NK-92 (cell line): Measurements from ENCODE around the gene FASTK.

ENCODE experiments used
- DNase-seq: peaks from one replicate; lab custom pipeline; 2025; ENCODE audit not compliant: unreplicated experiment; lab: John Stamatoyannopoulos, UW

FASTK gene

DNA sequence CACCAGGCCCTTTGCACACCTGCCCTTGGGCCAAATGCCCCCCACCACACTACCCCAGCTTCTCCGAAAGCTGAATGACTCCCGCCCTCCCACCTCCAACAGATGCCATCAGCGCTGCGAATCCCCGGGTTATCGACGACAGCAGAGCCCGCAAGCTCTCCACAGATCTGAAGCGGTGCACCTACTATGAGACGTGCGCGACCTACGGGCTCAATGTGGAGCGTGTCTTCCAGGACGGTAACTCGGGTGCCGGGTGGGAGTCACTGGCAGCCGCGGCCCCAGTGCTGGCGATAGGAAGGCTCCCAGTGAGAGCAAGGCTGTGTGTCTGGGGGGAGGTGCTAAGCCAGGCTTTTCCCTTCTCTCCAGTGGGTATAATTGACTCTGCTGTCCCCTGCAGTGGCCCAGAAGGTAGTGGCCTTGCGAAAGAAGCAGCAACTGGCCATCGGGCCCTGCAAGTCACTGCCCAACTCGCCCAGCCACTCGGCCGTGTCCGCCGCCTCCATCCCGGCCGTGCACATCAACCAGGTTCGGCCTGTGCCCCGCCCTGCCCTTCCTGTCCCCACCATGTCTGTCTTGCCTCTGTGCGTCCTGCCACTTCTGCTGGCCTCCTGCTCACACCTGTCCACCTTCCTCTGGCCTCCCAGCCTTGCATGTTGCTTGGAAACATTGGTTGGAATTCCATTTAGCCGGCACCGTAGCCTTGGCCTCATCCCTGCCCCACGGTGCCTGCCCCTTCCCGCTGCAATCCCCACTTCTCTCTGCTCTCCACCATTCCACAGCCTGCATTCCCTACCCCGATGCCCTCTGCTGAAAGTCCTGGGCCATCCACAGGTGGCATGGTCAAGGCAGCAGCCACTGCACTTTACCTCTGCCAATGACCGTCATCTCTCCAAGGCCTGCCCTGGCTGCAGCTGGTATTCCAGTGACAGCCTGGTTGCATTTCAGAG, 37.8 kb upstream of the FASTK start:
- no peak for DNase-seq

- DNase-seq: no peak
Observed at GRCh38 chr7:151117565-151117964, 37.0 kb upstream of the FASTK start.

DNA sequence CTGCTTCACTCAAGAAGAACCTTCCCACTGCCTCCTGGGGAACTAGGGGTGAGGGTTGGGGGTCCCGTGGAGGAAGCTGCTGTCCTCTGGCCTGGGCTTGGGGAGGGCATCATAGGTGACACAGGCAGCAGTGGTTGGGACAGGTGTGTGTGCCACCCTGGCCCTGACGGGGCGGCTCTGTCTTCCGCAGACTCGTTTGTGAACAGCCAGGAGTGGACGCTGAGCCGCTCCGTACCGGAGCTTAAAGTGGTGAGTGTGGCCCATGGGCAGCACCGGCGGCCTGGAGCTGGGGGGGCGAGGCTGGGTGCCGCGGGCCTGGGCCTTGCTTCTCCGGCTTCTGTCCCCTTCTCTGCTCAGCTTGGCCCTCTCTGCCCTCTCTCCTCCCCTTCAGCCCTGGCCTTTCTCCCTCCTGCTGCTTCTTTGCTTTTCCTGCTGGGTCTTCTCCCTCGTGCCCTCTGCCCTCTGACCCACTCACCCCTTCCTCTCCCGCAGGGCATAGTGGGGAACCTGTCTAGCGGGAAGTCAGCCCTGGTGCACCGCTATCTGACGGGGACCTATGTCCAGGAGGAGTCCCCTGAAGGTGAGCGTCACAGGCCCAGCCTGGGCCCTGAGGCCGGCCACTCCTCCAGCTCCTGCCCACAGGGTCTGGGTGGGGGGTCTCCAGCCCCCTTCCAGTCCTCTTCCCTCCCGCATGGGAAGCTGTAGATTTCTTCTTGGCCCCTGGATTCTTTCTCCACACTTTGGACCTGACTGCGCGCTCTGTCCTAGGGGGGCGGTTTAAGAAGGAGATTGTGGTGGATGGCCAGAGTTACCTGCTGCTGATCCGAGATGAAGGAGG, 36.2 kb upstream of the FASTK start:
- DNase-seq: no peak

DNA sequence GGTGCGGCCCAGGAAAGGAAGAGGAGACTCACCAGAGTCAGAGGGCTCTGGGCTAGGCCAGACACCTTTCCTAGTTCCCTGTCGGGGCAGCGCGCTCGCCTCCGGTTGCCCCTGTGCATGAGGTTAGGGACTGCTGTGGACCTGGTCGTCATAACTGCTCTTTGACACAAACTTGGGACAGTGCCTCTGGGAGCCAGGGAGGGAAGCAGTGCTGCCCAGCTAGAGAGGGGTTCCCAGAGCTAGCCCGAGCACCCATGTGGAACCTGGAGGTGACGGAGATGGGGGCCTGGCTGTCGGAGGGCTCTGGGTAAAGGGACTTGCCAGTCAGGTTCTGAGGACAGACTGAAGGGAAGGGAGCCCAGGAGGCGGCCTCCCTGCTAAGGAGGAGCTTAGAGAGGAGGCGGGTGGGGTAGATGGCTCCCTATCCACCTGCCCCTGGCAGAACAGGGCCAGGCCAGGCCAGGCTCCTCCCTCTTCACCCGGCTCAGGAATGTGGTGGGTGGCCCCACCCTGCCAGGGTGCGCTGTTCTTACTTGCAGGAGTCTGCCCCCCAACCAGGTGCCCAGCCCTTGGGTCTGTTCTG, 35.3 kb upstream of the FASTK start:
- DNase-seq: no peak

- DNase-seq: no peak
Observed at GRCh38 chr7:151115121-151115835, 34.7 kb upstream of the FASTK start.

DNA sequence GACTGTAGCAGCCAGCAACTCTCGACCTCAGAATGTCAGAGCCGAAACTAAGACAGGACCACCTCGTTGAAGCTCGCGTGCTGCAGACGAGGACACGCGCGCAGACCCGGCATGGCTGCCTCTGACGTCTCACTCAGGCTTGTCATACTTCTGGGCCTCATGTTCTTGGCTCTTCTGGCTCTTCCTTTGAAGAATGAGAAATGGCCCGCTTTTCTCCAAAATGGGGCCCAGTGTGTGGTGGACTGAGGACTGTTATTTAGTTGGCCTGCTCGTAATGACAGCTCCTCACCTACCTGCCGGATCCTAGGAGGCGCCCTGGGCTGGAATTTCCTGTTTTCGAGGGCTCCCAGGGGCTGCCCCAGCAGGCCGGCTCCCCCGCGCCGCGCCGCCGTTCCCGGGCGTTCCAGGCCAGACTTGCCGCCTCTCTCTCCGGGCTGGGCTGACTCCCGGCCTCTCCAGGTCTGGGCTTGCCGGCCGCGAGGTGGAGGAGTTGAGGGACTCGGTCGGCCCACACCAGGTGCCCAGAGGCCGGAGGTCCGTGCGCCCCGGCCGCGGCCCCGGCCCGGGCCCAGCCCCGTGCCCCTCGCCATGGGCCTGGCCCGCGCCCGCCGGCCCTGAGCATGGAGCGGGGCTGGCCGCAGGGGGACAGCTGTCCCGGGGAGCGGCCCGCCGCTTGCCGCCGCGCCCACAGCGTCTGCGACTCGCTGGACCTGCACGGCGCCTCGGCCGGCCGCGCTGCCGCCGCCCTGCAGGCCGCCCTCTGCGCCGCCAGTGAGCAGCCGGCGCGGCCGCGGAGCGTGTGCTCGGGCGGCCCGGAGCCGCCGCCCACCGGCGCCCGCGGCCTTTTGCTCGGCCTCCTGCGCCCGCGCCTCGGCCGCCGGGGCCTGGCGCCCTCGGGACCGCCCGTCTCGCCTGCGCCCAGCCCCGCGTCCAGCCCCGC, 33.8 kb upstream of the FASTK start:
- DNase-seq: no peak

- no peak for DNase-seq
Observed at GRCh38 chr7:151113344-151114150, 32.9 kb upstream of the FASTK start.

- no peak for DNase-seq
Observed at GRCh38 chr7:151110941-151111645, 30.5 kb upstream of the FASTK start.

DNA sequence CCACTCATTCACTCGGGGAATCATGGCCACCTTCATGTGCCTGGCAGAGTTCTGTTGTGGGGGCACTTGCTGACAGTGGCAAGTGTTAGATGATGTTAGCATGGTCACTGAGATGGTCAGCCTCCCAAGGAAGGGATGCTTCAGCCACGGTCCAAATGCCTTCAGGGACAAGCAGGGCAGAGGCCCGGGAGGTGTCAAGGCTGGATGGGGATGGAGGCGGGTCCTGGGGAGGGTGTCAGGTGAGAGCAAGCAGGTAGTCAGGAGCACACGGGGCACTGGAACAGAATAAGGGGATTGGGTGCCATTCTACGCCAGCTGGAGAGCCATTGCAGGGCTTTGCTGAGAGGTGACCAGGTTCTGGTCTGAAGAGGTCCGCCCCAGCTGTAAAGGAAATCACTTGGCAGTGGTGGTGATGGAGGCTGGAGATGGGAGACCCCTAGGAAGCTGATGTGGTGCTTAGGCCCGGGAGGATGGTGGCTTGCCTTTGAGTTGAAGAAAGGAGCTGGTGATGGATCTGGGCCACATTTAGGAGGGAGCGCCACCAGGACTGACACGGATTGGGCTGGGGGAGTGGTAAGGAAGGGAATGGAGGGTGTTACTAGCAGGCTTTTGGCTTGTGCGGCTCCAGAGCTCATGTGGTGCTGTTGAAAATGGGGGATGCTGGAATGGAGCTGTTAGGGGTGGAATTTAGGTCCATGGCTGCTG, 29.8 kb upstream of the FASTK start:
- DNase-seq: no peak

DNA sequence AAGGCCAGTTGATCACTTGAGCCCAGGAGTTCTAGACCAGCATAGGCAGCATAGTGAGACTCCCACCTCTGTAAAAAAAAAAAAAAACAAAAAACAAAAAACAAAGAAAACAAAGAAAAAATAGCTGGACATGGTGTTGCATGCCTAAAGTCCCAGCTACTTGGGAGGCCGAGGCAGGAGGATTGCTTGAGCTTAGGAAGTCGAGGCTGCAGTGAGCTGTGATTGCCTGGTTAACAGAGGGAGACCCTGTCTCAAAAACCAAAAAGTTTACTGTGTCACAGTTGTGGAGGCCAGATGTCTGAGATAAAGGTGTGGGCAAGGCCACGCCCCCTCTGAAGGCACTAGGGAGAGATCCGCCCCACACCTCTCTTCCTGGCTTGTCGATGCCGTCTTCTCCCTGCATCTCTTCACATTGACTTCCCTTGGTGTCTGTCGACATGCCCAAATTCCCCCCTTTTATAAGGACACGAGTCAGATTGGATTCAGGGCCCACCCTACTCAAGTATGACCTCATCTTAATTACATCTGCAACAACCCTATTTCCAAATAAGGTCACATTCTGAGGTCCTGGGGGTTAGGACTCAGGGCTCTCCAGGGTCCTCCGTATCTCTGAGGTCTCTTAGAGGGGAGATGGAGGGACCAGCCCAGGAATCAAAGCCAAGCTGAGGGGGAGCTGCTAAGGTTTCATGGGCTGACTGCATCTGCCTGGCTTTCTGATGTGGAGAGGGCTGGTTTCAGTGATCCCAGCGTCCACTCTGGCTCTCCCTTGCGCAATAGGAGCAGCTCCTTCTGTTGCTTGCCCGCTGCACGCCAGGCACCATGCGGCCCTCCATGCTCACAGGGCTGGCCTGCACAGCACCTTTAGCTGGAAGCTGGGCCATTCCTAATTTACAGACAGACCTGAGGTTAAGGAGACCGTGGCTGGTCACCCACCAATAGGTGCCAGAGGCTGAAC, 28.8 kb upstream of the FASTK start:
- DNase-seq: no peak

GRCh38 chr7:151107882-151108281, 27.3 kb upstream of the FASTK start:
- no peak for DNase-seq

GRCh38 chr7:151104411-151105235, 24.0 kb upstream of the FASTK start:
- DNase-seq: no peak

GRCh38 chr7:151103973-151104372, 23.4 kb upstream of the FASTK start:
- DNase-seq: no peak

DNA sequence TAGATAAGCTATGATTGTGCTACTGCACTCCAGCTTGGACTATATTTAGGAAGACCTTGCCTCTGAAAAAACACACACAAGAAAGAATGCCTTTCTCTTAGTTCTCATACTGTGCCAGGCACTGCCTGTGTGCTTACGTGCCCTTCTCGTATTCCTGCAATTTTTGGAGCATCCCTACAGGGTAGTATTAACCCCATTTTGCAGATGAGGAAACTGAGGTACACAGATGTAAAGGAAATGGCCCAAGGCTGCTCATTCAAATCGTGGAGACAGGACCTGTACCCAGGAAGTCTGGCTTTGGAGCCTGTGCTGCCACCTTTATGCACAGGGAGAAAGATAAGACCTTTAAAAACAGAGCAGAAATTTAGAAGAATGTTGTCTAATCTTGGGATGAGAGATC, 22.4 kb upstream of the FASTK start:
- no peak for DNase-seq

GRCh38 chr7:151101621-151102396, 21.2 kb upstream of the FASTK start:
- no peak for DNase-seq
